ENCODE measurements around the gene DPY19L1. TPM values are rescaled to one million over a fixed set of nuclear protein-coding genes. Genes with fewer than 3 reads are reported as not detected.

DPY19L1 gene
- total RNA-seq, 1 experiment from 2014 or later = 14.3 TPM

DNA sequence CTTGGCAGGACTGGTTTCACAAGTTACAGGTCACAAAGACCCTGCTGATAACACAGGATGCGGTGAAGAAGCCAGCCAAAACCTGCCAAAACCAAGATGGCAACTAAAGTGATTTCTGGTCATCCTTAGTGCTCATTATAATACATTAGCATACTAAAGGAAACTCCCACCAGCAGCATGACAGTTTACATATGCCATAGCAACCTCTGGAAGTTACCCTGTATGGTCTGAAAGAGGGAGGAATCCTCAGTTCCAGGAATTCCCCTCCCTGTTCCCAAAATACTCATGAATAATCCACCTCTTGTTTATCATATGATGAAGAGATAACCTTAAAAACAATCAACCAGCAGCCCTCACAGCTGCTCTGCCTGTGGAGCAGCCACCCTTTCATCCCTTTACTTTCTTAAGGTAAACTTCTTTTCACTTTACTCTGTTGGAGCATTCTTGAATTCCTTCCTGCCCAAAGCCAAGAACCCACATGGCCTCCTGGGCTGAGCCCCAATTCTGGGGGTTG lies 21.9 kb downstream of the DPY19L1 start:
- H3K4ac ChIP-seq (ENCODE audit: low read depth, low read length) = no peak overlapping the region
- peak overlapping the region in 1 of 2 experiments; percentile 43; a peak in 1 of 5 replicates for H3K4me3 Mint-ChIP-seq
- H3K23ac ChIP-seq (ENCODE audit: insufficient read length, low read depth, low read length) = no peak overlapping the region
- H3K27ac ChIP-seq (ENCODE audit: insufficient read length, low read depth, low read length) = peak overlapping the region; percentile 81
- no peaks in the 10 kb centered on the region for H3K27me3 Mint-ChIP-seq (ENCODE audit: low read depth)
- H3K9ac ChIP-seq (ENCODE audit: extremely low read depth, insufficient read length, low read length) = no peak overlapping the region
- no peak overlapping the region for H2BK15ac ChIP-seq (ENCODE audit: low read depth, low read length)
- peak overlapping the region; percentile 69 to 96 (median 96); a peak in 6 of 7 replicates for H3K27ac Mint-ChIP-seq
- TF ChIP-seq, protein P1, sequence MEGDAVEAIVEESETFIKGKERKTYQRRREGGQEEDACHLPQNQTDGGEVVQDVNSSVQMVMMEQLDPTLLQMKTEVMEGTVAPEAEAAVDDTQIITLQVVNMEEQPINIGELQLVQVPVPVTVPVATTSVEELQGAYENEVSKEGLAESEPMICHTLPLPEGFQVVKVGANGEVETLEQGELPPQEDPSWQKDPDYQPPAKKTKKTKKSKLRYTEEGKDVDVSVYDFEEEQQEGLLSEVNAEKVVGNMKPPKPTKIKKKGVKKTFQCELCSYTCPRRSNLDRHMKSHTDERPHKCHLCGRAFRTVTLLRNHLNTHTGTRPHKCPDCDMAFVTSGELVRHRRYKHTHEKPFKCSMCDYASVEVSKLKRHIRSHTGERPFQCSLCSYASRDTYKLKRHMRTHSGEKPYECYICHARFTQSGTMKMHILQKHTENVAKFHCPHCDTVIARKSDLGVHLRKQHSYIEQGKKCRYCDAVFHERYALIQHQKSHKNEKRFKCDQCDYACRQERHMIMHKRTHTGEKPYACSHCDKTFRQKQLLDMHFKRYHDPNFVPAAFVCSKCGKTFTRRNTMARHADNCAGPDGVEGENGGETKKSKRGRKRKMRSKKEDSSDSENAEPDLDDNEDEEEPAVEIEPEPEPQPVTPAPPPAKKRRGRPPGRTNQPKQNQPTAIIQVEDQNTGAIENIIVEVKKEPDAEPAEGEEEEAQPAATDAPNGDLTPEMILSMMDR (conservative IDR thresholded peaks at IDR 0.05) = no peak
- H2AK5ac ChIP-seq (ENCODE audit: insufficient read length, low read length) = no peak overlapping the region
- no peaks in the 10 kb centered on the region for H3K9me3 Mint-ChIP-seq
- no peak overlapping the region for H3K4me2 ChIP-seq (ENCODE audit: insufficient read depth, insufficient read length, low read length)
- H3K56ac ChIP-seq (ENCODE audit: insufficient read length, low read depth, low read length) = no peak overlapping the region
- H3K9me3 ChIP-seq (ENCODE audit: control insufficient read depth, low read depth, low read length) = no peaks in the 10 kb centered on the region
- no peak overlapping the region for H4K5ac ChIP-seq (ENCODE audit: insufficient read length, low read depth, low read length)
- H2BK12ac ChIP-seq (ENCODE audit: insufficient read length, low read depth, low read length) = no peak overlapping the region
- H2AFZ ChIP-seq (ENCODE audit: low read length) = no peak overlapping the region
- no peak overlapping the region for H3K18ac ChIP-seq (ENCODE audit: insufficient read length, low read depth, low read length)
- H2BK5ac ChIP-seq (ENCODE audit: insufficient read length, low read length) = no peak overlapping the region
- H4K8ac ChIP-seq (replicated peaks; ENCODE audit: insufficient read length, low read depth, low read length) = no peak overlapping the region
- H3K14ac ChIP-seq (ENCODE audit: insufficient read depth, low read length) = no peak overlapping the region
- no peaks in the 10 kb centered on the region for H3K79me1 ChIP-seq (ENCODE audit: insufficient read depth, low read depth, low read length, poor library complexity, severe bottlenecking)
- H4K91ac ChIP-seq (ENCODE audit: insufficient read length, low read depth, low read length) = no peak overlapping the region
- peaks cover 22 to 30% of the 10 kb centered on the region in 2 experiments for H3K4me1 Mint-ChIP-seq
- no peak overlapping the region for H3T11ph ChIP-seq (ENCODE audit: low read length)
- peaks cover 4% of the 10 kb centered on the region; the same call in 1 of the 2 replicates for H3K4me1 ChIP-seq (ENCODE audit: insufficient read depth, low read length)
- H3K36me3 Mint-ChIP-seq (ENCODE audit: insufficient read depth in 1 of 3, low read depth in 3 of 3) = peaks cover 11 to 23% (median 17%) of the 10 kb centered on the region in 3 experiments; a peak in 6 of 7 replicates
- WGBS (ENCODE audit: extremely low coverage, insufficient read length, low lambda C conversion rate) = no CpG with 5 or more reads among the region's 1 CpG
- no peaks in the 10 kb centered on the region for H4K20me1 ChIP-seq (ENCODE audit: control insufficient read depth, insufficient read depth, insufficient read length)
- DNase-seq = peak; percentile 31
- no peaks in the 10 kb centered on the region for H3K79me2 ChIP-seq (ENCODE audit: insufficient read depth, low read length)
- H3K27me3 ChIP-seq (ENCODE audit: insufficient read depth, low read length) = no peaks in the 10 kb centered on the region
- peak overlapping the region; percentile 83 for H2BK120ac ChIP-seq (ENCODE audit: low read depth, low read length, poor library complexity, severe bottlenecking)
- no peaks in the 10 kb centered on the region for H3K23me2 ChIP-seq (ENCODE audit: insufficient read length, low read depth, low read length, poor library complexity, severe bottlenecking)
- no peak overlapping the region for H2BK20ac ChIP-seq (ENCODE audit: low read depth, low read length, poor library complexity, severe bottlenecking)

Data from H9 (cell line).